A549 (cell line): ENCODE results near the gene PIM3.

Source experiments
- CHD4 ChIP-seq: fragments of 200-600 bp; sonication (generic); IDR thresholded peaks from 2 replicates; pipeline ENCODE4 v1.6.1; 2016; ENCODE audit warnings: antibody characterized with exemption, mild to moderate bottlenecking, borderline replicate concordance
- CTCF ChIP-seq: fragments of >200 bp; sonication (Bioruptor Twin); formaldehyde crosslinking; IDR thresholded peaks from 3 replicates; pipeline ENCODE4 v1.5.1; 2016
- EHMT2 ChIP-seq: fragments of 200-600 bp; sonication (generic); IDR thresholded peaks from 2 replicates; pipeline ENCODE4 v1.6.1; 2016; ENCODE audit warnings: antibody characterized with exemption, low read depth, mild to moderate bottlenecking, moderate library complexity
- EP300 ChIP-seq, 2 experiments: fragments of >200 bp; sonication (Bioruptor Twin); formaldehyde crosslinking; IDR thresholded peaks; 2 replicates in 1 of 2; 3 replicates in 1 of 2; pipeline ENCODE4 v1.6.1; 2016 to 2017
- HDAC2 ChIP-seq: fragments of 200-600 bp; sonication (generic); IDR thresholded peaks from 2 replicates; pipeline ENCODE4 v1.6.1; 2016
- HMGXB4 ChIP-seq: fragments of 250-450 bp; sonication (Bioruptor Pico); IDR thresholded peaks from 2 replicates; pipeline ENCODE4 v1.5.0; 2021; ENCODE audit warnings: mild to moderate bottlenecking, moderate library complexity, borderline replicate concordance
- HOXB5 ChIP-seq: fragments of 250-450 bp; sonication (Bioruptor Pico); IDR thresholded peaks from 2 replicates; pipeline ENCODE4 v1.5.0; 2020; ENCODE audit warnings: mild to moderate bottlenecking, moderate library complexity
- MYC ChIP-seq: IDR thresholded peaks from 2 replicates; pipeline ENCODE4 v1.6.1; 2012; ENCODE audit warnings: mild to moderate bottlenecking, inconsistent platforms, low read length, improper control_type of control experiment, borderline replicate concordance
- POLR2A ChIP-seq: IDR thresholded peaks from 2 replicates; pipeline ENCODE4 v1.6.1; 2012; ENCODE audit warnings: mild to moderate bottlenecking, low read length
- RAD21 ChIP-seq, 2 experiments: fragments of >200 bp in 1 of 2; sonication (Bioruptor Twin) in 1 of 2; formaldehyde crosslinking in 1 of 2; IDR thresholded peaks in 1 of 2; conservative IDR thresholded peaks in 1 of 2; 2 replicates in 1 of 2; 3 replicates in 1 of 2; pipeline ENCODE4 v1.6.1; 2012 to 2018; ENCODE audit warnings: inconsistent platforms in 1 of 2
- SMC3 ChIP-seq: fragments of >200 bp; sonication (Bioruptor Twin); formaldehyde crosslinking; IDR thresholded peaks from 3 replicates; pipeline ENCODE4 v1.6.1; 2018; ENCODE audit warnings: inconsistent platforms
- USF2 ChIP-seq: fragments of 450-650 bp; IDR thresholded peaks from 2 replicates; pipeline ENCODE4 v1.6.1; 2014; ENCODE audit warnings: antibody characterized with exemption
- ZNF302 ChIP-seq: fragments of 250-450 bp; sonication (Bioruptor Pico); IDR thresholded peaks from 2 replicates; pipeline ENCODE4 v1.9.0; 2021; ENCODE audit warnings: inconsistent platforms, mild to moderate bottlenecking, moderate library complexity

- TF ChIP-seq CTCF = no peak
- TF ChIP-seq CHD4 = no peak
- TF ChIP-seq RAD21 (conservative IDR thresholded peaks at IDR 0.05 in 1 of 2, IDR thresholded peaks at IDR 0.05 in 1 of 2) = no peak
- no peak for TF ChIP-seq HDAC2
- TF ChIP-seq EHMT2 = no peak
- no peak for TF ChIP-seq POLR2A
- TF ChIP-seq EP300 (IDR thresholded peaks at IDR 0.05) = no peak
- TF ChIP-seq USF2 = no peak
- TF ChIP-seq SMC3 = no peak
- no peak for TF ChIP-seq MYC
- no peak for TF ChIP-seq ZNF302
- no peak for TF ChIP-seq HOXB5 (CRISPR knock-in tag)
- no peak for TF ChIP-seq HMGXB4 (CRISPR knock-in tag)
Measured at GRCh38 chr22:49958366-49958921, 2.1 kb upstream of the PIM3 start.
